SK-N-SH treated with all-trans-retinoic acid at 6 μM for 48 hours (cell line): Measurements from ENCODE around the gene PABPN1L.

Source experiments
- ATAC-seq: fragments of 200-7000 bp; cut with Tn5 transposase; 3 replicates; pipeline ENCODE4 v1.9.1; 2020; ENCODE audit warnings: mild to moderate bottlenecking, moderate library complexity
- ARNTL ChIP-seq: fragments of 450-650 bp; formaldehyde crosslinking; IDR thresholded peaks from 2 replicates; pipeline ENCODE4 v1.5.0; 2020; ENCODE audit warnings: low read depth, mild to moderate bottlenecking, moderate library complexity, borderline replicate concordance
- BACH2 ChIP-seq: fragments of 250-450 bp; sonication (Bioruptor Pico); IDR thresholded peaks from 2 replicates; pipeline ENCODE4 v1.9.0; 2021; ENCODE audit warnings: mild to moderate bottlenecking, borderline replicate concordance
- CSDC2 ChIP-seq: fragments of 250-450 bp; sonication (Bioruptor Pico); IDR thresholded peaks from 2 replicates; pipeline ENCODE4 v1.5.0; 2020; ENCODE audit warnings: mild to moderate bottlenecking, moderate library complexity
- ESRRG ChIP-seq: fragments of 250-450 bp; sonication (Bioruptor Pico); IDR thresholded peaks from 2 replicates; pipeline ENCODE4 v1.6.1; 2021; ENCODE audit warnings: mild to moderate bottlenecking
- GLIS3 ChIP-seq: fragments of 250-450 bp; sonication (Bioruptor Pico); IDR thresholded peaks from 2 replicates; pipeline ENCODE4 v1.5.0; 2020; ENCODE audit warnings: mild to moderate bottlenecking, moderate library complexity
- OSR1 ChIP-seq: fragments of 250-450 bp; sonication (Bioruptor Pico); IDR thresholded peaks from 2 replicates; pipeline ENCODE4 v1.8.0; 2022; ENCODE audit warnings: moderate library complexity, mild to moderate bottlenecking, inconsistent platforms
- PPARA ChIP-seq: fragments of 250-450 bp; sonication (Bioruptor Pico); IDR thresholded peaks from 2 replicates; pipeline ENCODE4 v1.5.0; 2020; ENCODE audit warnings: mild to moderate bottlenecking, borderline replicate concordance
- RARB ChIP-seq: fragments of 250-450 bp; sonication (Bioruptor Pico); IDR thresholded peaks from 2 replicates; pipeline ENCODE4 v1.8.0; 2021; ENCODE audit warnings: mild to moderate bottlenecking, moderate library complexity
- SNAI2 ChIP-seq: fragments of 250-450 bp; sonication (Bioruptor Pico); IDR thresholded peaks from 2 replicates; pipeline ENCODE4 v1.5.0; 2020; ENCODE audit warnings: mild to moderate bottlenecking, moderate library complexity
- TCF4 ChIP-seq: fragments of 250-450 bp; sonication (Bioruptor Pico); IDR thresholded peaks from 2 replicates; pipeline ENCODE4 v1.8.0; 2021; ENCODE audit warnings: mild to moderate bottlenecking, moderate library complexity, borderline replicate concordance
- TOX ChIP-seq: fragments of 250-450 bp; sonication (Bioruptor Pico); IDR thresholded peaks from 2 replicates; pipeline ENCODE4 v1.8.0; 2021; ENCODE audit warnings: mild to moderate bottlenecking, moderate library complexity, borderline replicate concordance
- ZC3H10 ChIP-seq: fragments of 250-450 bp; sonication (Bioruptor Pico); IDR thresholded peaks from 2 replicates; pipeline ENCODE4 v1.5.1; 2021; ENCODE audit warnings: mild to moderate bottlenecking, moderate library complexity
- ZFP3 ChIP-seq: fragments of 250-450 bp; sonication (Bioruptor Pico); IDR thresholded peaks from 2 replicates; pipeline ENCODE4 v1.5.0; 2020; ENCODE audit warnings: mild to moderate bottlenecking, moderate library complexity
- ZFP30 ChIP-seq: fragments of 450-650 bp; formaldehyde crosslinking; IDR thresholded peaks from 2 replicates; pipeline ENCODE4 v1.5.0; 2022; ENCODE audit warnings: mild to moderate bottlenecking, moderate library complexity
- ZNF565 ChIP-seq: fragments of 450-650 bp; formaldehyde crosslinking; conservative IDR thresholded peaks from 2 replicates; pipeline ENCODE4 v1.5.0; 2020; ENCODE audit warnings: low read depth, mild to moderate bottlenecking, moderate library complexity
- ZNF70 ChIP-seq: fragments of 450-650 bp; formaldehyde crosslinking; IDR thresholded peaks from 2 replicates; pipeline ENCODE4 v1.5.0; 2020; ENCODE audit warnings: mild to moderate bottlenecking, moderate library complexity
- ZNF8 ChIP-seq: fragments of 450-650 bp; formaldehyde crosslinking; IDR thresholded peaks from 2 replicates; pipeline ENCODE4 v1.5.0; 2020; ENCODE audit warnings: mild to moderate bottlenecking, moderate library complexity
- TF ChIP-seq, protein P1 (sequence below): fragments of 250-450 bp; sonication (Bioruptor Pico); IDR thresholded peaks from 2 replicates; pipeline ENCODE4 v1.8.0; 2021; ENCODE audit warnings: low read depth, mild to moderate bottlenecking, moderate library complexity, borderline replicate concordance
- TF ChIP-seq, protein P2 (sequence below): fragments of 250-450 bp; sonication (Bioruptor Pico); IDR thresholded peaks from 2 replicates; pipeline ENCODE4 v1.5.1; 2020; ENCODE audit warnings: low read depth, mild to moderate bottlenecking, moderate library complexity
- TF ChIP-seq, protein P3 (sequence below): fragments of 250-450 bp; sonication (Bioruptor Pico); IDR thresholded peaks from 2 replicates; pipeline ENCODE4 v1.5.1; 2021; ENCODE audit warnings: mild to moderate bottlenecking, moderate library complexity
- TF ChIP-seq, protein P4 (sequence below): fragments of 250-450 bp; sonication (Bioruptor Pico); IDR thresholded peaks from 2 replicates; pipeline ENCODE4 v1.5.0; 2020; ENCODE audit warnings: mild to moderate bottlenecking, moderate library complexity

The PABPN1L gene

DNA sequence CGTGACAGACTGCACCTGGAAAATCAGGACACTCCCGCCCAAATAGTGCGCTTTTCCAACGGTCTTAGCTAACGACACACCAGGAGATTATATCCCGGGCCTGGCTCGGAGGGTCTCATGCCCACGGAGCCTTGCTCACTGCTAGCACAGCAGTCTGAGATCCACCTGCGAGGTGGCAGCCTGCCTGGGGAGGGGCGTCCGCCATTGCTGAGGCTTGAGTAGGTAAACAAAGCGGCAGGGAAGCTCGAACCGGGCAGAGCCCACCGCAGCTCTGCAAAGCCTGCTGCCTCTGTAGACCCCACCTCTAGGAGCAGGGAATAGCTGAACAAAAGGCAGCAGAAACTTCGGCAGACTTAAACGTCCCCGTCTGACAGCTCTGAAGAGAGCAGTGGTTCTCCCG is 14.8 kb downstream of the PABPN1L start:
- no peak for ATAC-seq
- TF ChIP-seq ZFP3 (CRISPR knock-in tag) (no peak), SNAI2 (CRISPR knock-in tag) (no peak), GLIS3 (no peak), ESRRG (no peak), ARNTL (CRISPR knock-in tag) (no peak), ZNF565 (CRISPR knock-in tag) (no peak), ZFP30 (CRISPR knock-in tag) (no peak), RARB (no peak), TOX (CRISPR knock-in tag) (no peak), TCF4 (no peak), ZC3H10 (CRISPR knock-in tag) (no peak), OSR1 (no peak), BACH2 (CRISPR knock-in tag) (no peak), PPARA (CRISPR knock-in tag) (no peak)
- TF ChIP-seq, protein P1, sequence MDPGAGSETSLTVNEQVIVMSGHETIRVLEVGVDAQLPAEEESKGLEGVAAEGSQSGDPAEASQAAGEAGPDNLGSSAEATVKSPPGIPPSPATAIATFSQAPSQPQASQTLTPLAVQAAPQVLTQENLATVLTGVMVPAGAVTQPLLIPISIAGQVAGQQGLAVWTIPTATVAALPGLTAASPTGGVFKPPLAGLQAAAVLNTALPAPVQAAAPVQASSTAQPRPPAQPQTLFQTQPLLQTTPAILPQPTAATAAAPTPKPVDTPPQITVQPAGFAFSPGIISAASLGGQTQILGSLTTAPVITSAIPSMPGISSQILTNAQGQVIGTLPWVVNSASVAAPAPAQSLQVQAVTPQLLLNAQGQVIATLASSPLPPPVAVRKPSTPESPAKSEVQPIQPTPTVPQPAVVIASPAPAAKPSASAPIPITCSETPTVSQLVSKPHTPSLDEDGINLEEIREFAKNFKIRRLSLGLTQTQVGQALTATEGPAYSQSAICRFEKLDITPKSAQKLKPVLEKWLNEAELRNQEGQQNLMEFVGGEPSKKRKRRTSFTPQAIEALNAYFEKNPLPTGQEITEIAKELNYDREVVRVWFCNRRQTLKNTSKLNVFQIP (CRISPR knock-in tag), result no peak
- TF ChIP-seq, protein P2, sequence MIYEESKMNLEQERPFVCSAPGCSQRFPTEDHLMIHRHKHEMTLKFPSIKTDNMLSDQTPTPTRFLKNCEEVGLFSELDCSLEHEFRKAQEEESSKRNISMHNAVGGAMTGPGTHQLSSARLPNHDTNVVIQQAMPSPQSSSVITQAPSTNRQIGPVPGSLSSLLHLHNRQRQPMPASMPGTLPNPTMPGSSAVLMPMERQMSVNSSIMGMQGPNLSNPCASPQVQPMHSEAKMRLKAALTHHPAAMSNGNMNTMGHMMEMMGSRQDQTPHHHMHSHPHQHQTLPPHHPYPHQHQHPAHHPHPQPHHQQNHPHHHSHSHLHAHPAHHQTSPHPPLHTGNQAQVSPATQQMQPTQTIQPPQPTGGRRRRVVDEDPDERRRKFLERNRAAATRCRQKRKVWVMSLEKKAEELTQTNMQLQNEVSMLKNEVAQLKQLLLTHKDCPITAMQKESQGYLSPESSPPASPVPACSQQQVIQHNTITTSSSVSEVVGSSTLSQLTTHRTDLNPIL, result no peak
- TF ChIP-seq, all 23 proteins: peak for 0

DNA sequence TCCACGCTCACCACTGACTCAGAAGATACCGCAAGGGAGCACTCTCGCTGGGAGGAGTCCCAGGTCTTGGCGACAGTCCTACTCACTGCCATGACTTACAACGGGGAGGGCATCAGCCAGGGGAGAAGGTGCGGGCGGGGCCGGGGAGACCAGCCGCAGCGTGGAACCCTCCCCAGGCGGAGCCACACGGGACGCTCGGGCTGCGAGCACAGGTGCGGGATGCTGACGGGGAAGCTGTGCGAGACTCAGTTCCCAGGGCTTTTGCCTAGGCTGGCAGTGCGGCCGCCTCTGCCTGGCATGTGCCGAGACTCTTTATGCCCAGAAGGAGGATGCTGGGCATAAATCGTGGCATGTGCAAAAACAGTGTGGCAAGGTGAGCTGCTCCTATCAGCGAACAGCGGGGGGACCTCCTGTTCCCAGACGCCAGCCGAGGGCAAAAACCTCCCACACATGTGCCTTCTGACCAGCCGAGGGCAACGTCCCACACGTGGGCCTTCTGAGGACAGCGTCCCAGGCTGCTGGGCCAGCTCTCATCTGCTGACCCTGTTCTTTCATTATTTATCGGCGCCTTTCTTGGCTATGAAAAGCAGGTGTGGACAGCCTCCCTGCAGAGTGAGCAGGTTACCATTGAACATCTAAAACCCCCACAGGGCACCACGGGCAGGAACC is 15.8 kb downstream of the PABPN1L start:
- no peak for ATAC-seq
- TF ChIP-seq ARNTL (CRISPR knock-in tag) (no peak), SNAI2 (CRISPR knock-in tag) (no peak), ZNF70 (CRISPR knock-in tag) (no peak), ZNF8 (CRISPR knock-in tag) (no peak), TOX (CRISPR knock-in tag) (no peak), TCF4 (no peak), ZC3H10 (CRISPR knock-in tag) (no peak), ZNF565 (CRISPR knock-in tag) (no peak), GLIS3 (no peak), OSR1 (no peak)
- TF ChIP-seq, protein P2, result no peak
- TF ChIP-seq, protein P3, sequence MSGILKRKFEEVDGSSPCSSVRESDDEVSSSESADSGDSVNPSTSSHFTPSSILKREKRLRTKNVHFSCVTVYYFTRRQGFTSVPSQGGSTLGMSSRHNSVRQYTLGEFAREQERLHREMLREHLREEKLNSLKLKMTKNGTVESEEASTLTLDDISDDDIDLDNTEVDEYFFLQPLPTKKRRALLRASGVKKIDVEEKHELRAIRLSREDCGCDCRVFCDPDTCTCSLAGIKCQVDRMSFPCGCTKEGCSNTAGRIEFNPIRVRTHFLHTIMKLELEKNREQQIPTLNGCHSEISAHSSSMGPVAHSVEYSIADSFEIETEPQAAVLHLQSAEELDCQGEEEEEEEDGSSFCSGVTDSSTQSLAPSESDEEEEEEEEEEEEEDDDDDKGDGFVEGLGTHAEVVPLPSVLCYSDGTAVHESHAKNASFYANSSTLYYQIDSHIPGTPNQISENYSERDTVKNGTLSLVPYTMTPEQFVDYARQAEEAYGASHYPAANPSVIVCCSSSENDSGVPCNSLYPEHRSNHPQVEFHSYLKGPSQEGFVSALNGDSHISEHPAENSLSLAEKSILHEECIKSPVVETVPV, result no peak
- TF ChIP-seq, protein P4, sequence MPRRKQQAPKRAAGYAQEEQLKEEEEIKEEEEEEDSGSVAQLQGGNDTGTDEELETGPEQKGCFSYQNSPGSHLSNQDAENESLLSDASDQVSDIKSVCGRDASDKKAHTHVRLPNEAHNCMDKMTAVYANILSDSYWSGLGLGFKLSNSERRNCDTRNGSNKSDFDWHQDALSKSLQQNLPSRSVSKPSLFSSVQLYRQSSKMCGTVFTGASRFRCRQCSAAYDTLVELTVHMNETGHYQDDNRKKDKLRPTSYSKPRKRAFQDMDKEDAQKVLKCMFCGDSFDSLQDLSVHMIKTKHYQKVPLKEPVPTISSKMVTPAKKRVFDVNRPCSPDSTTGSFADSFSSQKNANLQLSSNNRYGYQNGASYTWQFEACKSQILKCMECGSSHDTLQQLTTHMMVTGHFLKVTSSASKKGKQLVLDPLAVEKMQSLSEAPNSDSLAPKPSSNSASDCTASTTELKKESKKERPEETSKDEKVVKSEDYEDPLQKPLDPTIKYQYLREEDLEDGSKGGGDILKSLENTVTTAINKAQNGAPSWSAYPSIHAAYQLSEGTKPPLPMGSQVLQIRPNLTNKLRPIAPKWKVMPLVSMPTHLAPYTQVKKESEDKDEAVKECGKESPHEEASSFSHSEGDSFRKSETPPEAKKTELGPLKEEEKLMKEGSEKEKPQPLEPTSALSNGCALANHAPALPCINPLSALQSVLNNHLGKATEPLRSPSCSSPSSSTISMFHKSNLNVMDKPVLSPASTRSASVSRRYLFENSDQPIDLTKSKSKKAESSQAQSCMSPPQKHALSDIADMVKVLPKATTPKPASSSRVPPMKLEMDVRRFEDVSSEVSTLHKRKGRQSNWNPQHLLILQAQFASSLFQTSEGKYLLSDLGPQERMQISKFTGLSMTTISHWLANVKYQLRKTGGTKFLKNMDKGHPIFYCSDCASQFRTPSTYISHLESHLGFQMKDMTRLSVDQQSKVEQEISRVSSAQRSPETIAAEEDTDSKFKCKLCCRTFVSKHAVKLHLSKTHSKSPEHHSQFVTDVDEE (CRISPR knock-in tag), result no peak
- TF ChIP-seq, all 23 proteins: peak for 0

DNA sequence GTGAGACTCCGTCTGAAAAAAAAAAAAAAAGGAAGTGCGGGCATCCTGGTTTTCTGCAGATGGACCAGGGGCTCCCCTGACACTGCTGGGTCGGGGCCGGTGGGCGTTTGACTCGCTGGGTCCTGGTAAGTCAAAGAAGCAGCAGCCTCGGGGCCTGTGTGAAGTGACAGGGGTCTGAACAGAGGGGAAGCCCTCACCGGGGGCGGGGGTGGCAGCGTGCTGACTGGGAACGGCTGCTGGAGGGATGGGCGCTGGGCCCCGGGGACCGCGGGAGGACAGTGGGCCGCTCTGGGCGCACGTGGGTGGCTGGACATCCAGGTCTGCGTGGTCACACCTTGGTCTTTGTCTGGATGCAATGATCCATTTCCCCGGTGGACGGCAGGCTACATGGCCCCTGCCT is 17.9 kb downstream of the PABPN1L start:
- no peak for ATAC-seq
- TF ChIP-seq ZFP30 (CRISPR knock-in tag) (no peak), BACH2 (CRISPR knock-in tag) (no peak), TOX (CRISPR knock-in tag) (no peak), GLIS3 (no peak), TCF4 (no peak), PPARA (CRISPR knock-in tag) (no peak), RARB (no peak), ZNF565 (CRISPR knock-in tag) (no peak), CSDC2 (CRISPR knock-in tag) (no peak), ARNTL (CRISPR knock-in tag) (no peak)
- TF ChIP-seq, protein P4 (CRISPR knock-in tag), result no peak
